Neural cell (in vitro differentiated cells): ENCODE data around the gene UCN2. TPM values are rescaled to one million over a fixed set of nuclear protein-coding genes. Genes with fewer than 3 reads are reported as not detected.

Experiments used
- H2AFZ ChIP-seq: fragments of 200-600, 300-800 bp; sonication (generic), shearing (Covaris generic); 2 replicates; pipeline ENCODE4 v1.6.0; 2014; ENCODE audit warnings: low read depth, mild to moderate bottlenecking, antibody characterized with exemption, low read length, moderate library complexity
- H3F3A ChIP-seq: fragments of 200-600 bp; shearing (Covaris generic); 2 replicates; pipeline ENCODE4 v1.6.1; 2016; ENCODE audit warnings: mild to moderate bottlenecking, moderate library complexity, mixed read lengths, antibody characterized with exemption, low read length; ENCODE audit not compliant: insufficient read depth, poor library complexity, severe bottlenecking
- H3K27ac ChIP-seq: fragments of 200-600, 300-800 bp; sonication (generic), shearing (Covaris generic); 2 replicates; pipeline ENCODE4 v1.5.1; 2014; ENCODE audit warnings: mild to moderate bottlenecking, low read length, moderate library complexity
- H3K27me3 ChIP-seq: fragments of 300-800, 200-600 bp; sonication (generic), shearing (Covaris generic); 2 replicates; pipeline ENCODE4 v1.6.0; 2014; ENCODE audit warnings: mild to moderate bottlenecking, low read depth, low read length, moderate library complexity; ENCODE audit not compliant: insufficient read depth
- H3K36me3 ChIP-seq: fragments of 300-800, 200-600 bp; sonication (generic), shearing (Covaris generic); 2 replicates; pipeline ENCODE4 v1.5.1; 2014; ENCODE audit warnings: mild to moderate bottlenecking, antibody characterized with exemption, low read length, moderate library complexity; ENCODE audit not compliant: insufficient read depth
- H3K4me2 ChIP-seq: fragments of 300-800, 200-600 bp; sonication (generic), shearing (Covaris generic); 2 replicates; pipeline ENCODE4 v1.6.0; 2014; ENCODE audit warnings: mild to moderate bottlenecking, low read length
- H3K4me3 ChIP-seq: fragments of 300-800, 200-600 bp; sonication (generic), shearing (Covaris generic); 2 replicates; pipeline ENCODE4 v1.5.1; 2014; ENCODE audit warnings: mild to moderate bottlenecking, low read length, moderate library complexity
- H3K79me2 ChIP-seq: fragments of 200-600 bp; shearing (Covaris generic); replicated peaks from 2 replicates; pipeline ENCODE4 v1.6.0; 2014; ENCODE audit warnings: mild to moderate bottlenecking, low read length, moderate library complexity; ENCODE audit not compliant: insufficient read depth
- H3K9ac ChIP-seq: fragments of 300-800, 200-600 bp; sonication (generic), shearing (Covaris generic); 2 replicates; pipeline ENCODE4 v1.6.1; 2016; ENCODE audit warnings: mild to moderate bottlenecking, low read length, mixed read lengths
- H3K9me2 ChIP-seq: fragments of 200-600 bp; shearing (Covaris generic); 2 replicates; pipeline ENCODE4 v1.6.1; 2016; ENCODE audit warnings: mild to moderate bottlenecking, low read length, mixed read lengths; ENCODE audit not compliant: insufficient read depth
- H3K9me3 ChIP-seq: fragments of 200-600, 300-800 bp; sonication (generic), shearing (Covaris generic); 2 replicates; pipeline ENCODE4 v1.6.1; 2016; ENCODE audit warnings: mild to moderate bottlenecking, mixed run types, low read length, moderate library complexity, mixed read lengths
- H4K20me1 ChIP-seq: fragments of 200-600 bp; shearing (Covaris generic); 2 replicates; pipeline ENCODE4 v1.6.1; 2016; ENCODE audit warnings: mild to moderate bottlenecking, mixed run types; ENCODE audit not compliant: insufficient read depth
- EP300 ChIP-seq: fragments of 450-650 bp; conservative IDR thresholded peaks from 2 replicates; pipeline ENCODE4 v1.6.1; 2014; ENCODE audit warnings: antibody characterized with exemption, mild to moderate bottlenecking, moderate library complexity; ENCODE audit not compliant: poor library complexity, severe bottlenecking
- RAD21 ChIP-seq: fragments of 450-650 bp; conservative IDR thresholded peaks from 2 replicates; pipeline ENCODE4 v1.6.1; 2014; ENCODE audit warnings: antibody characterized with exemption, mild to moderate bottlenecking, moderate library complexity
- polyA plus RNA-seq: library from polyadenylated mRNA; depleted of rRNA; stranded (reverse); fragments of >200 nt; gene quantifications from 2 replicates; pipeline ENCODE4 v1.2.3, GENCODE V29; 2014
- TF ChIP-seq, protein P1 (sequence below): IDR thresholded peaks from 2 replicates; pipeline ENCODE4 v1.6.1; 2012; ENCODE audit warnings: borderline replicate concordance

Gene UCN2
- polyA plus RNA-seq, 1 donor from 2014 or later, result 0.68 TPM

DNA sequence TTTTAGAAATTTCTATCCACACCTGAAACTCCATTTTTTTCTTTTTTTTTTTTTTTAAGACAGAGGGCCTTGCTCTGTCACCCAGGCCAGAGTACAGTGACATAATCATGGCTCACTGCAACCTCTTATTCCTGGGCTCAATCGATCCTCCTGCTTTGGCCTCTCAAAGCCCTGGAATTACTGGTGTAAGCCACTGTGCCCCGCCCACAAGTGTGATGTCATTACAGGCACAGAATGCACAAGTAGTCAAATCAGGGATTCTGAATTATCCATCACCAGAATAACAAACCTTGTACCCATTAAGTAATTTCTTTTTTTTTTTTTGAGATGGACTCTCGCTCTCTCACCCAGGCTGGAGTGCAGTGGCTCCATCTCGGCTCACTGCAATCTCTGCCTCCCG, 43.9 kb upstream of the UCN2 start:
- no peaks in the 10 kb centered on the region for H3K9me3 ChIP-seq
- H3K36me3 ChIP-seq, result no peaks in the 10 kb centered on the region
- H3K9me2 ChIP-seq, result no peaks in the 10 kb centered on the region
- no peaks in the 10 kb centered on the region for H4K20me1 ChIP-seq
- H3K4me2 ChIP-seq, result no peak overlapping the region
- no peak overlapping the region for H2AFZ ChIP-seq
- H3K9ac ChIP-seq, result no peak overlapping the region
- no peak overlapping the region for H3K27ac ChIP-seq
- H3K79me2 ChIP-seq, result peaks cover 20% of the 10 kb centered on the region
- H3F3A ChIP-seq, result no peaks in the 10 kb centered on the region
- no peak for TF ChIP-seq RAD21
- TF ChIP-seq, protein P1, sequence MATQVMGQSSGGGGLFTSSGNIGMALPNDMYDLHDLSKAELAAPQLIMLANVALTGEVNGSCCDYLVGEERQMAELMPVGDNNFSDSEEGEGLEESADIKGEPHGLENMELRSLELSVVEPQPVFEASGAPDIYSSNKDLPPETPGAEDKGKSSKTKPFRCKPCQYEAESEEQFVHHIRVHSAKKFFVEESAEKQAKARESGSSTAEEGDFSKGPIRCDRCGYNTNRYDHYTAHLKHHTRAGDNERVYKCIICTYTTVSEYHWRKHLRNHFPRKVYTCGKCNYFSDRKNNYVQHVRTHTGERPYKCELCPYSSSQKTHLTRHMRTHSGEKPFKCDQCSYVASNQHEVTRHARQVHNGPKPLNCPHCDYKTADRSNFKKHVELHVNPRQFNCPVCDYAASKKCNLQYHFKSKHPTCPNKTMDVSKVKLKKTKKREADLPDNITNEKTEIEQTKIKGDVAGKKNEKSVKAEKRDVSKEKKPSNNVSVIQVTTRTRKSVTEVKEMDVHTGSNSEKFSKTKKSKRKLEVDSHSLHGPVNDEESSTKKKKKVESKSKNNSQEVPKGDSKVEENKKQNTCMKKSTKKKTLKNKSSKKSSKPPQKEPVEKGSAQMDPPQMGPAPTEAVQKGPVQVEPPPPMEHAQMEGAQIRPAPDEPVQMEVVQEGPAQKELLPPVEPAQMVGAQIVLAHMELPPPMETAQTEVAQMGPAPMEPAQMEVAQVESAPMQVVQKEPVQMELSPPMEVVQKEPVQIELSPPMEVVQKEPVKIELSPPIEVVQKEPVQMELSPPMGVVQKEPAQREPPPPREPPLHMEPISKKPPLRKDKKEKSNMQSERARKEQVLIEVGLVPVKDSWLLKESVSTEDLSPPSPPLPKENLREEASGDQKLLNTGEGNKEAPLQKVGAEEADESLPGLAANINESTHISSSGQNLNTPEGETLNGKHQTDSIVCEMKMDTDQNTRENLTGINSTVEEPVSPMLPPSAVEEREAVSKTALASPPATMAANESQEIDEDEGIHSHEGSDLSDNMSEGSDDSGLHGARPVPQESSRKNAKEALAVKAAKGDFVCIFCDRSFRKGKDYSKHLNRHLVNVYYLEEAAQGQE, result no peak
- H3K27me3 ChIP-seq, result no peaks in the 10 kb centered on the region
- no peak overlapping the region for H3K4me3 ChIP-seq

DNA sequence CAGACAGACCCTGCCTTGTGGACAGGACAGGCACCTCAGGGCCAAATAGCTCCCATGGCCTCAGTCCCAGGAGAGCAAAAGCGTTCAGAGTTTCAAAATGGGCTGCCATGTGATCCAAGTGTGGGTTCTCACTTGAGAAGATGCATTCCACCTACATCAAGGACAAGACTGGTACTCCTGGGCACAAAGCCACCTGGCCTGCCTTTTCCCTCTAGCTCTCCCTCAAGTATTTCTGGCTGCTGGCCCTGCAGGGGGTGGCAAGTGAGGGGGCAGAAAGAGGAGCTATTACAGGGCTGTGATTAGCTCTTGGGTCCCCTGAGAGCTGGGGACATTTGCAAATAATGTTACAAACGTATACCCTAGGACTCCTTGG, 38.0 kb upstream of the UCN2 start:
- H3K36me3 ChIP-seq, result no peaks in the 10 kb centered on the region
- H3K9ac ChIP-seq, result no peak overlapping the region

More for the DNA sequence above, 38.0 kb upstream of the UCN2 start:
- H3K4me2 ChIP-seq, result no peak overlapping the region
- no peak overlapping the region for H2AFZ ChIP-seq
- no peaks in the 10 kb centered on the region for H3K79me2 ChIP-seq
- no peaks in the 10 kb centered on the region for H4K20me1 ChIP-seq
- H3K27ac ChIP-seq, result no peak overlapping the region
- H3K27me3 ChIP-seq, result no peaks in the 10 kb centered on the region
- TF ChIP-seq EP300, result no peak
- TF ChIP-seq, protein P1, result no peak
- no peaks in the 10 kb centered on the region for H3K9me2 ChIP-seq
- H3K9me3 ChIP-seq, result no peaks in the 10 kb centered on the region
- no peaks in the 10 kb centered on the region for H3F3A ChIP-seq
- no peak overlapping the region for H3K4me3 ChIP-seq
